ENCODE data around the gene MANF. TPM values are rescaled to one million over a fixed set of nuclear protein-coding genes. Genes with fewer than 3 reads are reported as not detected.

The MANF gene
- total RNA-seq, 1 donor from 2014 or later: 124 TPM

DNA sequence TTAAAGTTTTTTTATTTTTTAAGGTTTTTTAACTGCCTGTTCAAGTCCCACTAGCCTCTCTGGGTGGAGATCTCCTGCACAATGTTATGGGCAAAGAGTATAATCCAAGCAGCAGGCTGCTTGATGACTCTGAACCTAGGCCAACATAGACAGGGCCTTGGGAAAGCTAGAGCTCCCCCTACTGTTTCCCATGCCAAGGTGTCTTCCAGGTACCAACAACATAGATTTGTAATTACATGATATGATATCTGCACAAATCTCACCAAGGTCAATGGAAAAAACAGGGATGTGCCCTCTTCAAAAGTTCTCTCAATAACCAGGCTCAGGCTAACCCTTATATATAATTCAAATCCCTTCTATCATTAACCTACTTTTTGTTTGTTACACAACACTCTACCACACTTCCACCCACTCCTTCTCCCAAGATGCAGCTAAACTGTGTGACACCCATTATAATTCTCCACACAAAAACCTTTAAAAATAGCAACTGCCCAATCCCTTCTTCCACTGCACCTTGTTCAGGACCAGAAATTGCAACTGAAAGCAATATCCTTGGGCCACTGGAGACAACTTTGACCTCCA, 49.7 kb downstream of the MANF start:
- peak; percentile 41 for DNase-seq (ENCODE audit: low spot score)

DNA sequence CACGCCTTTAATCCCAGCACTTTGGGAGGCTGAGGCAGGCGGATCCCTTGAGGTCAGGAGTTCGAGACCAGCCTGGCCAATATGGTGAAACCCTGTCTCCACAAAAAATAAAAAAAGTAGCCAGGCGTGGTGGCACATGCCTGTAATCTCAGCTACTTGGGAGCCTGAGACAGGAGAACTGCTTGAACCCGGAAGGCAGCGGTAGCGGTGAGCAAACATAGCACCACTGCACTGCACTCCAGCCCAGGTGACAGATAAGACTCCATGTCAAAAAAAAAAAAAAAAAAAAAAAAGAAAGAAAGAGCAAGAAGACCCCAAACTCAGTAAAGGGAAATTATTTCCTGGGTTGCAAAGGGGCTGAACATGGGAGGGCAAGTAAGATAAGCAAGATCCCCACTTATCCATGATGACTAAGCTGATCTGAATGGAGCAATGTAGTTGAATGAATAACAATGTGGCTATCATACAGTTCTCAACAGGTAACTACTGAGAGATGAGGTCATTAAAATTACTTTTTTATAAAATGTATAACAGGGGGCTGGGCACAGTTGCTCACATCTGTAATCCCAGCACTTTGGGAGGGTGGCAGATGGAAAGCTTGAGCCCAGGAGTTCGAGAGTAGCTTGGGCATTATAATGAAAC, 52.0 kb downstream of the MANF start:
- no peak for DNase-seq (ENCODE audit: low spot score)

Other genes starting within 250 kb of the MANF start
- 30.0 TPM for gene RBM15B, start 6.0 kb downstream of the MANF start, total RNA-seq
- 18.8 TPM for gene DCAF1, start 114.7 kb downstream of the MANF start, total RNA-seq
- 19.4 TPM for gene RAD54L2, start 153.4 kb downstream of the MANF start, total RNA-seq